Cardiac fibroblast (primary cell): ENCODE measurements around the gene ZNF317.
"Not testable (repeated sequence)": the region's sequence is repeated elsewhere in the genome, so short reads cannot be mapped to it uniquely, and the experiment has no call there.

ENCODE experiments used
- DNase-seq, 2 donors: peaks; one replicate each; pipeline versions ENCODE4 v3.0.0 to v3.0.0-alpha.2; 2010; ENCODE audit warnings: low read depth in 2 of 2
- H3K4me3 ChIP-seq, 2 donors: replicated peaks in 1 of 2; 1 replicate in 1 of 2; 2 replicates in 1 of 2; pipeline ENCODE4 v1.5.1; 2011; ENCODE audit warnings: low read depth in 2 of 2, low read length in 2 of 2, mild to moderate bottlenecking in 2 of 2, moderate library complexity in 1 of 2
- TF ChIP-seq, protein P1 (sequence below): IDR thresholded peaks from one replicate; pipeline ENCODE4 v1.5.1; 2011; ENCODE audit warnings: low read depth, mild to moderate bottlenecking, low read length, inconsistent platforms

Gene ZNF317

DNA sequence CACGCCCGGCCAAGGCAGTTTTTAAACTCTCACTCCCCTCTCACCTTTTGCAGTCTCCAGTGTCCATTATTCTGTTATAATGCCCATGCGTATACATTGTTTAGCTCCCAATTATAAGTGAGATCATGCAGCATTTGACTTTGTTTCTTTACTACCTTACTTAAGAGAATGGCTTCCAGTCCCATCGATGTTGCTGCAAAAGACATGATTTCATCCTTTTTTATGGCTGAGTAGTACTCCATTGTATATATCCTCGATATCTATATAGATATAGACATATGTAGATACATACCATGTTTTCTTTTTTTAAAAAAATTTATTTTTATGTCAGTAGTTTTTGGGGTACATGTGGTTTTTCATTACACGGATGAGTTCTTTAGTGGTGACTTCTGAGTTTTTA is 47.0 kb downstream of the ZNF317 start:
- TF ChIP-seq, protein P1, sequence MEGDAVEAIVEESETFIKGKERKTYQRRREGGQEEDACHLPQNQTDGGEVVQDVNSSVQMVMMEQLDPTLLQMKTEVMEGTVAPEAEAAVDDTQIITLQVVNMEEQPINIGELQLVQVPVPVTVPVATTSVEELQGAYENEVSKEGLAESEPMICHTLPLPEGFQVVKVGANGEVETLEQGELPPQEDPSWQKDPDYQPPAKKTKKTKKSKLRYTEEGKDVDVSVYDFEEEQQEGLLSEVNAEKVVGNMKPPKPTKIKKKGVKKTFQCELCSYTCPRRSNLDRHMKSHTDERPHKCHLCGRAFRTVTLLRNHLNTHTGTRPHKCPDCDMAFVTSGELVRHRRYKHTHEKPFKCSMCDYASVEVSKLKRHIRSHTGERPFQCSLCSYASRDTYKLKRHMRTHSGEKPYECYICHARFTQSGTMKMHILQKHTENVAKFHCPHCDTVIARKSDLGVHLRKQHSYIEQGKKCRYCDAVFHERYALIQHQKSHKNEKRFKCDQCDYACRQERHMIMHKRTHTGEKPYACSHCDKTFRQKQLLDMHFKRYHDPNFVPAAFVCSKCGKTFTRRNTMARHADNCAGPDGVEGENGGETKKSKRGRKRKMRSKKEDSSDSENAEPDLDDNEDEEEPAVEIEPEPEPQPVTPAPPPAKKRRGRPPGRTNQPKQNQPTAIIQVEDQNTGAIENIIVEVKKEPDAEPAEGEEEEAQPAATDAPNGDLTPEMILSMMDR: no peak

DNA sequence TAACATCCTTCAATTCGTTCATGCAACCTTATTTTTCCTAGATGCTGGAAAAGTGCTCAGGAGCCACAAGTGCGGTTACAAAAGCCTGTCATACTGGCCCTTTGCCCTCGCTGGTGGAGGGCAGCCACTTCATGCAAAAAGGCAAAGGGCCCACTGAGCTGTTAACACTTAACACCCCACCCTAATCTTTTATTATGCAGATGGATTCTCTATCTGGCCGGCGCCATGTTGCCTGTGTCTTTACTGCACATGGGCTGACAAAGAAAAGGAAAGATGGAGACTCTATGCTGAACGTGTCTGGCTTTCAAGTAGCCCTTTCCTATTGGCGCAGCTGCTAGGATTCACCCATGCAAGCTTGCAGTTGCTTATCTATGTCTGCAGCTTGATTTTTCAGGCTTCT is 49.3 kb downstream of the ZNF317 start:
- TF ChIP-seq, protein P1: no peak
- no peak for DNase-seq

More for the DNA sequence above, 47.0 kb downstream of the ZNF317 start:
- no peak for DNase-seq
- H3K4me3 ChIP-seq: no peak overlapping the region

DNA sequence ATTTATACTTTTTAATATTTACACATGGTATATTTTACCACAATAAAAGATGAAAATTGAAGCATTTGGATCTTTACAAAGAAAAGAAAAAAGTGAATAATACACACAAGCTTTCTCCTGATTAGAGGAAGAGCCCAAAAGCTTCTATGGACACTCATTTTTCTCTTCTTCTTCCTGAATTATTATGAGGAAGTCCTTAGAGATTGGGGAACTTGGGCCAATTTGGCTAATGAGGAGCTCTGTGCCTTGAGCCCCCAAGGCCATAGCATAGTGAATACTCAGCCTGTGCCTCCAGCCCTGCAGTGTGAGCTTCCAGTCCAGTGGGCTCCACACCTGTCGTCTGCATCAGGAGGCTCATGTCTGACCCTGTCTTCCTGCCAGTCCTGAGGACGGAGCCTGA is 57.8 kb downstream of the ZNF317 start:
- H3K4me3 ChIP-seq, DNase-seq: not testable (repeated sequence)

More for the DNA sequence above, 49.3 kb downstream of the ZNF317 start:
- H3K4me3 ChIP-seq: no peak overlapping the region

GRCh38 chr19:9205501-9206113 is 65.4 kb downstream of the ZNF317 start:
- peak overlapping the region; percentile 19 to 43 for H3K4me3 ChIP-seq
- peak; percentile 73 to 77 for DNase-seq
- TF ChIP-seq, protein P1: peak; percentile 87
